VCaP (cell line): ENCODE measurements around the gene KLC3.

ENCODE experiments used
- H3K27ac ChIP-seq: fragments of 450-650 bp; 2 replicates; pipeline ENCODE4 v1.5.1; 2017
- TF ChIP-seq, protein P1 (sequence below): fragments of 450-650 bp; conservative IDR thresholded peaks from 2 replicates; pipeline ENCODE4 v1.5.1; 2017; ENCODE audit warnings: mild to moderate bottlenecking, moderate library complexity

KLC3 gene

GRCh38 chr19:45320997-45321775 is 19.4 kb upstream of the KLC3 start:
- TF ChIP-seq, protein P1, sequence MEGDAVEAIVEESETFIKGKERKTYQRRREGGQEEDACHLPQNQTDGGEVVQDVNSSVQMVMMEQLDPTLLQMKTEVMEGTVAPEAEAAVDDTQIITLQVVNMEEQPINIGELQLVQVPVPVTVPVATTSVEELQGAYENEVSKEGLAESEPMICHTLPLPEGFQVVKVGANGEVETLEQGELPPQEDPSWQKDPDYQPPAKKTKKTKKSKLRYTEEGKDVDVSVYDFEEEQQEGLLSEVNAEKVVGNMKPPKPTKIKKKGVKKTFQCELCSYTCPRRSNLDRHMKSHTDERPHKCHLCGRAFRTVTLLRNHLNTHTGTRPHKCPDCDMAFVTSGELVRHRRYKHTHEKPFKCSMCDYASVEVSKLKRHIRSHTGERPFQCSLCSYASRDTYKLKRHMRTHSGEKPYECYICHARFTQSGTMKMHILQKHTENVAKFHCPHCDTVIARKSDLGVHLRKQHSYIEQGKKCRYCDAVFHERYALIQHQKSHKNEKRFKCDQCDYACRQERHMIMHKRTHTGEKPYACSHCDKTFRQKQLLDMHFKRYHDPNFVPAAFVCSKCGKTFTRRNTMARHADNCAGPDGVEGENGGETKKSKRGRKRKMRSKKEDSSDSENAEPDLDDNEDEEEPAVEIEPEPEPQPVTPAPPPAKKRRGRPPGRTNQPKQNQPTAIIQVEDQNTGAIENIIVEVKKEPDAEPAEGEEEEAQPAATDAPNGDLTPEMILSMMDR, result no peak
- H3K27ac ChIP-seq, result no peak overlapping the region

DNA sequence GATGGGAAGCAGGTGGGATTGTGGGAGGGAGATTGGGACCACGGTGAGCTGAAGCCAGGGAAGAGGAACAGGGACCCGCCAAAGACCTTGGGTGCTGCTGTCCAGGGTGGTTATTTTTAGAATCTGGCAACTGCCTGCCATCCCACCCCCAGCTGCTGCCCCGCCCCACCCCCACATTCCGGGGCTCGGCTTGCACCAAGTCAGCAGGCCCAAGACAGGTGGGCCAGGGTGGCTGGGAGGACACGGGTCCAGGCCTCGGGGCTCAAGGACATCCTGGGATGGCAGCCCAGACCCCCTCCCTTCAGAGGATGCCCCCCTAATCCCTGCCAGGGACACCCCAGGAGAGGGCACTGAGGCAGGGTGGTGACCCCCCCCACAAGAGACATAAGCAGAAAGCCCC is 18.7 kb upstream of the KLC3 start:
- H3K27ac ChIP-seq, result no peak overlapping the region
- TF ChIP-seq, protein P1, result no peak

DNA sequence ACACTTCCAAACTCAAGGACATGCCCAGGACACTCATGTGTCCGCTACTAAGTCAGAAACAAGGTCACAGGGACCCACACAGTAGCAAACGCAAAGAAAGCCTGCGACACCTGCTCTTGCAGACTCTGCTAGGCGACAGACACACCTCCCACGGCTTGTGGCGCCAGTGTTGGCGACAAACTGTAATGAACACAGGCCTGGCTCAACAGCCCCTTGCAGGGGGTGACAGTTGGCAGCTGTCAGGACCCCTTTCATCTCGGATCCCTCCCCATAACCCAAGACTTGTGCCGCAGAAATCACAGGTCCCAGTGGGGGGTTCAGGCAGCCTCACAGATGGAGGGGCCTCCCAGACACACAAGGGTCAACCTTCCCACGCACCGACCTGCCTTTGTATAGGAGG is 18.2 kb upstream of the KLC3 start:
- TF ChIP-seq, protein P1, result no peak
- H3K27ac ChIP-seq, result no peak overlapping the region

GRCh38 chr19:45322744-45323281 is 17.7 kb upstream of the KLC3 start, which contains the start of gene CKM:
Gene CKM (minus strand): TSS chr19:45322875. CDS start chr19:45319713, 3,162 bp downstream.
- peak within 1 kb of the TSS; percentile 4; the same call in 1 of the 2 replicates for H3K27ac ChIP-seq
- TF ChIP-seq, protein P1, result no peak

- H3K27ac ChIP-seq, result peak overlapping the region; percentile 4; the same call in 1 of the 2 replicates
- TF ChIP-seq, protein P1, result no peak
Observed at GRCh38 chr19:45323671-45324081, 16.9 kb upstream of the KLC3 start.

- no peak overlapping the region for H3K27ac ChIP-seq
- TF ChIP-seq, protein P1, result no peak
Observed at GRCh38 chr19:45324349-45324907, 16.1 kb upstream of the KLC3 start.

- TF ChIP-seq, protein P1, result no peak
Observed at GRCh38 chr19:45327404-45328143, 13.0 kb upstream of the KLC3 start.

More at GRCh38 chr19:45327404-45328143, 13.0 kb upstream of the KLC3 start:
- H3K27ac ChIP-seq, result no peak overlapping the region
